GM18951 (cell line): ENCODE results near the gene EIF5A2.

Experiments
- POLR2A ChIP-seq: IDR thresholded peaks from 4 replicates; pipeline ENCODE4 v1.6.1; 2011; ENCODE audit warnings: mild to moderate bottlenecking; ENCODE audit not compliant: insufficient read length, insufficient read depth; ENCODE audit errors: extremely low read depth
- in situ Hi-C: fragments of 300-500 bp; cut with MboI; formaldehyde crosslinking; loops from one replicate; pipeline ENCODE4 v1.12.0; 2022; ENCODE audit warnings: low sequenced_read_pairs, mixed read lengths, inconsistent platforms; ENCODE audit not compliant: unreplicated experiment

EIF5A2 gene

GRCh38 chr3:170852324-170852723 lies 56.1 kb downstream of the EIF5A2 start:
- no peak for TF ChIP-seq POLR2A
- in situ Hi-C loops, result no loop called here

- in situ Hi-C loops, result no loop called here
- no peak for TF ChIP-seq POLR2A
Measured at GRCh38 chr3:170848292-170848917, 60.0 kb downstream of the EIF5A2 start.

DNA sequence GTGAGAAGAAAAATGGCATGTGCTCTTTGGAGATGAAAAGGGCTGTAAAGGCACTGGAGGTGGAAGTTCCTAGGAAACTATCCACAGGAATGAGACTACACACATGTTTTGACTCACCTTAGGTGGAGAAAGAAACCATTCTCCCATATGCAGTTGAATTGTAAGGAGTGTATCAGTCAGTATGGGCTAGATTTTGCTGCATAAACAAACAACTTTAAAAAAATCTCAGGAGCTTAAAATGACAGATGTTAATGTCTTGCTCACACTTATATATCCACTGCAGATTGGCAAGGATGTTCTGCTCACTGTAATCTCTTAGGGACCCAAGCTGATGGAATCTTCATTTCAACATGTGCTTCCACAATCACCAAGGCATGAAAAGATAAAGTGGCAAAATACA lies 64.1 kb downstream of the EIF5A2 start:
- in situ Hi-C loops, result no loop called here
- no peak for TF ChIP-seq POLR2A

GRCh38 chr3:170840291-170840859 lies 68.1 kb downstream of the EIF5A2 start:
- in situ Hi-C loops, result no loop called here
- no peak for TF ChIP-seq POLR2A

DNA sequence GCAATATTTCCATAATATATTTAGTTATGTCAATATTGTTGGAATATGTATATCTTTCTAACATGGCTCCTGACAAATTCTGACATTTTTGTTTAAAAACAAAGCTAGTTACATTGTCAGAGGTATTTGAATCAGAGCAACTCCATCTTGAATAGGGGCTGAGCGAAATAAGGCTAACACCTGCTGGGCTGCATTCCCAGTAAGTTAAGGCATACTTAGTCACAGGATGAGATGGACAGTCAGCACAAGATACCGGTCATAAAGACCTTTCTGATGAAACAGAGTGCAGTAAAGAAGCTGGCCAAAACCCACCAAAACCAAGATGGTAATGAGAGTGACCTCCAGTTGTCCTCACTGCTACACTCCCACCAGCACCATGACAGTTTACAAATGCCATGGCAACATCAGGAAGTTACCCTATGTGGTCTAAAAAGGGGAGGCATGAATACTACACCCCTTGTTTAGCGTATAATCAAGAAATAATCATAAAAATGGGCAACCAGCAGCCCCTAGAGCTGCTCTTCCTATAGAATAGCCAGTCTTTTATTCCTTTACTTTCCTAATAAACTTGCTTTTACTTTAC lies 68.8 kb downstream of the EIF5A2 start:
- no peak for TF ChIP-seq POLR2A
- in situ Hi-C loops, result no loop called here
